Stomach (tissue), 9 donors: Measurements from ENCODE around the gene PKD1. TPM values are rescaled to one million over a fixed set of nuclear protein-coding genes. Genes with fewer than 3 reads are reported as not detected.

Experiments
- DNase-seq, 2 donors: peaks; one replicate each; pipeline versions ENCODE4 v3.0.0 to v3.0.0-alpha.2; 2013 to 2019
- H3K27ac ChIP-seq, 5 donors: fragments of 200-600 bp in 4 of 5; sonication (generic) in 4 of 5; one replicate each; pipeline ENCODE4 v1.5.1; 2013 to 2019; ENCODE audit warnings: mild to moderate bottlenecking in 1 of 5, moderate library complexity in 1 of 5
- H3K27me3 ChIP-seq, 3 donors: fragments of 200-600 bp; sonication (generic); one replicate each; pipeline ENCODE4 v1.5.1; 2017 to 2019; ENCODE audit warnings: mixed run types in 1 of 3
- H3K36me3 ChIP-seq, 4 donors: fragments of 200-600 bp; sonication (generic); 1 replicate in 3 of 4; 2 replicates in 1 of 4; pipeline ENCODE4 v1.5.1; 2016 to 2019
- H3K4me1 ChIP-seq, 4 donors: fragments of 200-600 bp; sonication (generic); one replicate each; pipeline ENCODE4 v1.5.1; 2016 to 2019
- H3K4me3 ChIP-seq, 4 donors: fragments of 200-600 bp; sonication (generic) in 3 of 4; one replicate each; pipeline ENCODE4 v1.5.1; 2016 to 2019; ENCODE audit warnings: mild to moderate bottlenecking in 1 of 4
- H3K9me3 ChIP-seq, 4 donors: fragments of 200-600 bp; sonication (generic); one replicate each; pipeline ENCODE4 v1.5.1; 2016 to 2019
- EP300 ChIP-seq: sonication (generic); formaldehyde crosslinking; IDR thresholded peaks from one replicate; pipeline ENCODE4 v1.6.1; 2017; ENCODE audit warnings: antibody characterized with exemption
- POLR2A ChIP-seq, 4 donors: fragments of 450-650 bp; IDR thresholded peaks; one replicate each; pipeline ENCODE4 v1.6.1; 2016; ENCODE audit warnings: antibody characterized with exemption in 4 of 4, control low read depth in 2 of 4, mild to moderate bottlenecking in 1 of 4, moderate library complexity in 1 of 4
- POLR2AphosphoS5 ChIP-seq, 3 donors: sonication (generic); formaldehyde crosslinking; IDR thresholded peaks; one replicate each; pipeline ENCODE4 v1.6.1; 2016; ENCODE audit warnings: antibody characterized with exemption in 3 of 3
- WGBS, 5 donors: extraction: QIAGEN DNeasy Blood & Tissue Kit in 3 of 5; methylation state at CpG; one replicate each; pipeline versions ENCODE4 v1.1.5 to v1.1.7; 2013 to 2018; 5-methylcytosine and 5-hydroxymethylcytosine counted together
- intact Hi-C: fragments of 100-400 bp; cut with DNase I; formaldehyde crosslinking; loops from one replicate; pipeline ENCODE4 v1.15.1; 2023; ENCODE audit warnings: low total_unique reads
- polyA plus RNA-seq, 3 donors: library from polyadenylated mRNA; stranded (reverse); fragments of 200-250 nt; gene quantifications; one replicate each; pipeline ENCODE4 v1.2.3, GENCODE V29; 2013
- total RNA-seq, 5 donors: library from RNA; depleted of rRNA; stranded (reverse); fragments of >200 nt; gene quantifications; one replicate each; pipeline versions ENCODE4 v1.1.0 to v1.2.3, GENCODE V29; 2014 to 2016
- TF ChIP-seq, protein P1 (sequence below), 7 experiments: fragments of 450-650 bp in 4 of 7; fragments of 200-600 bp in 3 of 7; sonication (generic) in 3 of 7; IDR thresholded peaks; one replicate each; pipeline ENCODE4 v1.5.1; 2016 to 2019; ENCODE audit warnings: antibody characterized with exemption in 7 of 7, control low read depth in 2 of 7, mild to moderate bottlenecking in 1 of 7
- donor health status: healthy with polysubstance abuse.
- donor health status: Bipolar disorder and iron deficiency.
- donor health status: healthy.

Gene PKD1
- total and polyA plus RNA-seq, 8 donors, result 10.4 to 776 (median 90.7) TPM

DNA sequence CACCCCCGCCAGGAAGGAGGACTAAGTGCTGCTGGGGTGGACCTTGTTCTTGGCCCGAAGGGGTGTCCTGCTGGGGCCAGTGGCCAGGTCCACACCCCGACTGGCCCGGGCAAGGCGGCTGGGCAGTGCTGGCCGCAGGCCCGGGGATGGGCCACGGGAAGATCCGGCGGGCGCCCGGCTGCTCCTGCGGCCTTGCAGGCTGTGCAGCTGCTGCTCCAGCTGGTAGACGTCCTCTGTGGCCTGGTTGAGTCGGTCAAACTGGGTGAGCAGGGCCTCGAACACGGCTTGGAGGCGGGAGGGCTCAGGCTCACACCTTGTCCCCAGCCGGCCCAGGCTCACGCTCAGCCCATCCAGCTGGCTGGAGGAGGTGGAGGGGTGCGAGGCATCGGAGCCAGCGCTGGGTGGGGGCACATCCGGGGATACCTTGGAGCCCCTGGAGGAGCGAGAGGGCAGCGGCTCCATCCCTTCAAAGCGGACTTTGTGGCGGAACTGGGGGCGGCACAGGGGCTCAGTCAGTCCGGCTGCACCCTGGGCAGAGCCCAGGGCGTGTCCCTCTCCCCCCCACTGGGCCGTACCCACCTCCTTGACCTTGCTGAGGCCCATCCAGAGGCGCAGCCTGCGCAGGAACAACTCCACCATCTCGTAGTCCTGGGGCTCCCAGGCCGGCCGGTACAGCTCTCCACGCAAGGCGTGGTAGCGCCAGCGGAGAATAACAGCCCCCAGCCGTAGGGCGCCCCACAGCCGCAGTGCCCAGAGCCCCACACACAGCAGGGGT is 45.8 kb downstream of the PKD1 start:
- no peak for DNase-seq

DNA sequence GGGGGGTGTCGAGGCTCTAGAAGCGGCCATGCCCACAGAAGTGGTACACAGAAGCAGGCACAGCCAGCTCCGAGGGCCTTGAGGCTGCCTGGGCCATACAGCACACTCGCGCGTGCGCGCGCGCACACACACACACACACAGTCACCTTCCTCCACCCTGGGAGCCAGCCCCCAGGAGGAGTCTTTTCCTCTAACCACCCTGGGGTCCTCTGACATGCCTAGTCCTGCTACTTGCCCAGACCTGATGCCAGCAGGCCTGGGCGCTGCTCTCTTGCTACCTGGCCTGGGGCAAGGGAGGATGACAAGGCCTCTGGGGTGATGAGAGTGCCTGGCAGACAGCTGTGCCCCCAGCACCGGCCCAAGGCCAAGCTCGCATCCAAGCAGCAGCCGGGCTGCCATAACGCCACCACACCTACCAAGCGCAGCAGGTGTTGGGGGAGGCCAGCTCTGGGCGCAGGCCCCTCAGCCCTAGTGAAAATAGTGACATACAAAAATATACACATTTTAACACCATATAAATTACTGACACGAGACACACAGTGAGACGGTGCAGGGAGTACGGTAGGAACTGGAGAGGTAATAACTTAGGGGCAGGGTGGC is 46.8 kb downstream of the PKD1 start:
- H3K27me3 ChIP-seq, result no peaks in the 10 kb centered on the region
- 81 to 90% (median 88%) methylated on average over 17 to 20 of the region's 20 CpGs for WGBS, 5 donors
- peak overlapping the region in 1 of 5 donors; percentile 81 for H3K27ac ChIP-seq
- intact Hi-C loops, result loop anchor here (10.0 kb wide), 1 partner anchor 64 kb away; the partner anchor contains the start of gene NHERF2
- no peak for DNase-seq
- no peaks in the 10 kb centered on the region for H3K9me3 ChIP-seq
- H3K4me1 ChIP-seq, result peaks cover 13 to 49% (median 40%) of the 10 kb centered on the region in 4 donors
- peaks cover 78 to 98% (median 96%) of the 10 kb centered on the region in 4 donors for H3K36me3 ChIP-seq
- TF ChIP-seq POLR2AphosphoS5 (IDR thresholded peaks at IDR 0.05) (no peak), EP300 (no peak), POLR2A (IDR thresholded peaks at IDR 0.05) (no peak)
- TF ChIP-seq, protein P1, sequence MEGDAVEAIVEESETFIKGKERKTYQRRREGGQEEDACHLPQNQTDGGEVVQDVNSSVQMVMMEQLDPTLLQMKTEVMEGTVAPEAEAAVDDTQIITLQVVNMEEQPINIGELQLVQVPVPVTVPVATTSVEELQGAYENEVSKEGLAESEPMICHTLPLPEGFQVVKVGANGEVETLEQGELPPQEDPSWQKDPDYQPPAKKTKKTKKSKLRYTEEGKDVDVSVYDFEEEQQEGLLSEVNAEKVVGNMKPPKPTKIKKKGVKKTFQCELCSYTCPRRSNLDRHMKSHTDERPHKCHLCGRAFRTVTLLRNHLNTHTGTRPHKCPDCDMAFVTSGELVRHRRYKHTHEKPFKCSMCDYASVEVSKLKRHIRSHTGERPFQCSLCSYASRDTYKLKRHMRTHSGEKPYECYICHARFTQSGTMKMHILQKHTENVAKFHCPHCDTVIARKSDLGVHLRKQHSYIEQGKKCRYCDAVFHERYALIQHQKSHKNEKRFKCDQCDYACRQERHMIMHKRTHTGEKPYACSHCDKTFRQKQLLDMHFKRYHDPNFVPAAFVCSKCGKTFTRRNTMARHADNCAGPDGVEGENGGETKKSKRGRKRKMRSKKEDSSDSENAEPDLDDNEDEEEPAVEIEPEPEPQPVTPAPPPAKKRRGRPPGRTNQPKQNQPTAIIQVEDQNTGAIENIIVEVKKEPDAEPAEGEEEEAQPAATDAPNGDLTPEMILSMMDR (IDR thresholded peaks at IDR 0.05), result no peak
- H3K4me3 ChIP-seq, result no peak overlapping the region

More for the DNA sequence above, 45.8 kb downstream of the PKD1 start:
- Histone ChIP-seq H3K4me1 (peaks cover 13 to 47% (median 40%) of the 10 kb centered on the region in 4 donors), H3K4me3 (peak overlapping the region; percentile 9 to 43 (median 22)), H3K27me3 (no peaks in the 10 kb centered on the region), H3K36me3 (peaks cover 80 to 98% (median 96%) of the 10 kb centered on the region in 4 donors), H3K9me3 (no peaks in the 10 kb centered on the region), H3K27ac (peak overlapping the region; percentile 81 to 95 (median 84))
- WGBS, 5 donors, result 70 to 88% (median 78%) methylated on average over 10 to 44 of the region's 44 CpGs
- intact Hi-C loops, result loop anchor here (10.0 kb wide), 1 partner anchor 65 kb away; the partner anchor contains the start of gene NHERF2
- TF ChIP-seq POLR2AphosphoS5 (IDR thresholded peaks at IDR 0.05), result no peak
- no peak for TF ChIP-seq POLR2A (IDR thresholded peaks at IDR 0.05)
- no peak for TF ChIP-seq EP300
- TF ChIP-seq, protein P1 (IDR thresholded peaks at IDR 0.05), result no peak

GRCh38 chr16:2087748-2088631 is 47.7 kb downstream of the PKD1 start:
- H3K9me3 ChIP-seq, result no peaks in the 10 kb centered on the region
- H3K27ac ChIP-seq, result no peak overlapping the region
- H3K36me3 ChIP-seq, result peaks cover 73 to 98% (median 96%) of the 10 kb centered on the region in 4 donors
- H3K27me3 ChIP-seq, result no peaks in the 10 kb centered on the region
- TF ChIP-seq, protein P1 (IDR thresholded peaks at IDR 0.05), result no peak
- TF ChIP-seq EP300 (no peak), POLR2AphosphoS5 (IDR thresholded peaks at IDR 0.05) (no peak)
- H3K4me3 ChIP-seq, result no peak overlapping the region
- WGBS, 5 donors, result 79 to 90% (median 87%) methylated on average over 34 to 41 of the region's 41 CpGs
- H3K4me1 ChIP-seq, result peaks cover 13 to 54% (median 43%) of the 10 kb centered on the region in 4 donors
- DNase-seq, result no peak
- intact Hi-C loops, result loop anchor here (10.0 kb wide), 1 partner anchor 63 kb away; the partner anchor contains the start of gene NHERF2
